HPDE6-E6E7 (cell line): ENCODE measurements around the gene CCL27.
"Not testable (repeated sequence)": the region's sequence is repeated elsewhere in the genome, so short reads cannot be mapped to it uniquely, and the experiment has no call there.

Experiments
- DNase-seq: peaks from one replicate; pipeline ENCODE4 v3.0.0; 2011; ENCODE audit warnings: missing footprints; ENCODE audit errors: extremely low spot score

CCL27 gene

DNA sequence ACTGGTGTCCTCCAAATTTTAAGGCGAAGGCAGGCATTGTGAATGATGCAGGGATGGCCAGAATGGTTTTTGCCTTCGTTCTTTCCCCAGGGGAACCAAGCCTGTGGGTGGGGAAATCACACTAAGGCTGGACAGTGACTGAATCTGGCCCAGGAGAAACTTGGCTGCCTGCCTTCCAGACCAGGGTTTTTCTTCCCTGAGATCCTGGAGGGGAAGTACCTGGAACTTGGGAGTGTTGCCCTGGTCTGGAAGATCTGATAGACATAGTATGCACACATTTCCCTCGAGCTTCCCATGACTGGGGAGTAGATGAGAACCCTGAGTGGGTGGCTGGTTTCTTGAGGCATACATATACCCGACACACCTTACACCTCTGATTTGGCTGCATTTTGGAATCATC is 11.1 kb downstream of the CCL27 start:
- DNase-seq = no peak

DNA sequence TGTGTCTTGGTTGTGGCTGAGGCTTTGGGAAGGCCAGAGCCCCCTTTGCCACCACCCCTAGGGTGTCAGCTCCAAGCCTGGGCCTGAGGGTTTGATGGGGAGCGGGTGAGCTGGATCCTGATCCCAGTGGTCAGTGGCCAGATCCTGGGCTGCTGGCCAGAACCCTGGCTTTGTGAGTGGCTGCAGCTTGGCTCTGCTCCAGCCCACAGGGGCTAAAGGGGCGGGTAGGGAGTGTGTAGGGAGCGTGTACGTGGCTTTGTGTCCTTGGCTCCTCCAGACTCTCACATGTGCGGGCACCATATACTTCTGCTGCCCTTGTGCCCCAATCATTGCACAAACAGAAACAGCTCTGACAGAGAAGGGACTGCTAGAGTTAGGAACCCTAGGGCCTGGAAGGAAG is 11.6 kb downstream of the CCL27 start:
- no peak for DNase-seq

DNA sequence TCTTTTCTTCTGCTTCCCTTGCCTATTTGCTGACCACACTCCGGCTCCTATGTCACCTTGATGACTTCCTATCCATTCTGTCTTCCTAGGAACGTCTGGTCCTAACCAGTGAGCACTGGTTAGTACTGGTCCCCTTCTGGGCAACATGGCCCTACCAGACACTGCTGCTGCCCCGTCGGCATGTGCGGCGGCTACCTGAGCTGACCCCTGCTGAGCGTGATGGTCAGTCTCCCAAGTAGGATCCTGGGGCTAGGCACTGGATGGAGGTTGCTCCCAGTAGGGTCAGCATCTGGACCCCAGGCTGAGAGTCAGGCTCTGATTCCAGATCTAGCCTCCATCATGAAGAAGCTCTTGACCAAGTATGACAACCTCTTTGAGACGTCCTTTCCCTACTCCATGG is 13.8 kb downstream of the CCL27 start:
- no peak for DNase-seq

DNA sequence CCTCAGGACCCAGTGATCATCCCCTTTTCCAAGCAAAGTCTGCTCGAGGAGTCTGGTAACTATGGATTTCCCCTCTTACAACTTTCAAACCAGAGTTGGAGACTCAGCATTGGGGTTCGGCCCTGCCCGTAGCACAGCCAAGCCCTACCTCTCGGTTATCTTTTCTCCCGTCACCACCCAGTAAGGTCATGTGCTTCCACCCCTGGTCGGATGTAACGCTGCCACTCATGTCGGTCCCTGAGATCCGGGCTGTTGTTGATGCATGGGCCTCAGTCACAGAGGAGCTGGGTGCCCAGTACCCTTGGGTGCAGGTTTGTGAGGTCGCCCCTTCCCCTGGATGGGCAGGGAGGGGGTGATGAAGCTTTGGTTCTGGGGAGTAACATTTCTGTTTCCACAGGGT is 14.8 kb downstream of the CCL27 start:
- no peak for DNase-seq

DNA sequence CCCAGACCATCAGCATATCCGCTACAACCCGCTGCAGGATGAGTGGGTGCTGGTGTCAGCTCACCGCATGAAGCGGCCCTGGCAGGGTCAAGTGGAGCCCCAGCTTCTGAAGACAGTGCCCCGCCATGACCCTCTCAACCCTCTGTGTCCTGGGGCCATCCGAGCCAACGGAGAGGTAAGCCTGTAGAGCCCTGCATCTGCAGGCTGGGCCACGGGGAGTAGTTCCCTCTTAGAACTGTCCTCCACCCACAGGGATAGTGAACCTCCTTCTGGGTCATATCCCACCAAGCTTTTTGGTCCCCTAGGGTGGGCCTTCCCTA is 15.4 kb downstream of the CCL27 start:
- no peak for DNase-seq

DNA sequence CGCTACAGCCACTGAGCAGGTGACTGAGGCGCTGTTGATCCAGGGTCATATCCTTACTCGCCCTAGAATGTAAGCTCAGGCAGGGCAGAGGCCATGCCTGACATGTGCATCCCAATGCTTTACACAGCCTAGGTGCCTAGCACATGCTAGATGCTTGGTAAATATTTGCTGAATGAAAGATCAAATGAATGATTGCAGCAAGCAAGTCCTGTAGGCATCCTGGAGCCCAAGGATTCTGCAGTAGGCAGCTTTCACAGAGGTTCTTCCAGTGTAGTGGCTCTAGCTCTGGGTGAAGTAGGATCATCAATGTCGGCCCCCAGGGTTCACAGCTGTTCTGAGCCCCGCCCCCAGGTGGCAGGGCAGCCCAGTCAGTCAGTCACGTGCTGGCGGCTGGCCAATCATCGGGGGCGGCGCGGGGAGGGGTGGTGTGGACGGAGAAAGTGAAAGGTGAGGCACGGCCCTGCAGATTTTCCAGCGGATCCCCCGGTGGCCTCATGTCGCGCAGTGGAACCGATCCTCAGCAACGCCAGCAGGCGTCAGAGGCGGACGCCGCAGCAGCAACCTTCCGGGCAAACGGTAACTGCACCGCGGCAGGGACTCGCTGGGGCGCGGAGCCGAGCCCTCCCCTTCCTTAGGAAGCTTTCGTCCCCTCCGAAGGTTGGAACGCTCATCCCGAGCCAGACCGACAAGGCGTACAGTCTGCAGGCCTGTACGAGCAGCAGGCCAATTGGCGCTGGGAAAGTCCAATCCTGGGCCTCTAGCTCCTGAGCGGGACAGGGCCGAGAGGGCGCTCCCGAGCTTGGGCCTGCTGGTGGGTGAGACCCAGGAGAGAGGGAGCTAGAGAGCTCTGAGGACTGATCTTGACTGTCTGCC is 16.0 kb downstream of the CCL27 start, which contains the start of gene GALT:
Gene GALT (plus strand): TSS at position 465 of the 873 bp plus-strand sequence. CDS start 30 bp downstream, at position 495.
- DNase-seq = peak; percentile 95

DNA sequence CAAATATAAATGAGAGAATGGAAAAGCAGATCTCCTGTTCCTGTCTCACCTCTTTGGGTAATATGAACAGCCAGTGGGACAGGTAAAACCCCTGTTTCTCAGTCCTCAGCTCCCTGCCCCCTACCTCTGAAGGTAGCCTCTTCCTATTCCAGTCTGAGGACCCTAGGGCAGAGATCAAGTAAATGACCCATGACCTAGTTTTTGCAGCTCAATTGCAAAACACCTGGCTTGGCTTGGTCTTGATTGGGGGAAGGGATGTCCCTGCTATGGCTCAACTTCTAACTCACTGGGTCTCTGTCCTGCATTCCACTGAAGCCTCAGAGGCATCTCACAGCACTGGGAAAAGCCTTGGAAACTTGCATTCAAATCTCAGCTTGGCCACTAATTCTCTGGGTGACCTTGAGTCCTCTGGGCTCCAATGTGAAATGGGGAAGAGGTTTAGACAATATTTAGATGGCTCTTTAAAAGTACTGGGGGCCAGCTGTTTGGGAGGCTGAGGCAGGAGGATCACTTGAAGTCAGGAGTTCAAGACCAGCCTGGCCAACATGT is 17.6 kb downstream of the CCL27 start:
- DNase-seq = no peak

DNA sequence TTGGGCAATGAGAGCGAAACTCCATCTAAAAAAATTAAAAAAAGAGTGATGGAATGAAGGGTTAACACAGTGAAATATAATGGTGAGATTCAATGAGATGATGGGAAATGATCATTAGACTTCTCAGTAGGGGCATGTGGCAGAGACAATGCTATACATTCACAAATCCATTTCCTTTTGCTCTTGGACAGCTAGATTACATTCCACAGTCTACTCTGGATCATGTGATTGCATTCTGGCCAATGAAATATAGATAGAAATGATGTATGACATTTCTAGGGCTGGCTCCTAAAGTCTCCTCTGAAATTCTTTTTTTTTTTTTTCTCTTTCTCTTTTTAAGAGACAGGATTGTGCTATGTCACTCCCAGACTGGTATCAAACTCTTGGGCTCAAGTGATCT is 19.8 kb downstream of the CCL27 start:
- no peak for DNase-seq

DNA sequence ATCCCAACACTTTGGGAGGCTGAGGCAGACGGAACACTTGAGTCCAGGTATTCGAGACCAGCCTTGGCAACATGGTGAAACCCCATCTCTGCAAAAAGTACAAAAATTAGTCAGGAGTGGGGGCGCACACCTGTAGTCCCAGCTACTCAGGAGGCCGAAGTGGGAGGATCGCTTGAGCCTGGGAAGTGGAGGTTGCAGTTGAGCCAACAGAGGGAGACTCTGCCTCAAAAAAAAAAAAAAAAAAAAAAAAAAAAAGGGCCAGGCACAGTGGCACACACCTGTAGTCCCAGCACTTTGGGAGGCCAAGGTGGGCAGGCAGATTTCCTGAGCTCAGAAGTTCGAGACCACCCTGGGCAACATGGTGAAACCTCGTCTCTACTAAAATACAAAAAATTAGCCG is 23.1 kb downstream of the CCL27 start:
- DNase-seq = not testable (repeated sequence)

DNA sequence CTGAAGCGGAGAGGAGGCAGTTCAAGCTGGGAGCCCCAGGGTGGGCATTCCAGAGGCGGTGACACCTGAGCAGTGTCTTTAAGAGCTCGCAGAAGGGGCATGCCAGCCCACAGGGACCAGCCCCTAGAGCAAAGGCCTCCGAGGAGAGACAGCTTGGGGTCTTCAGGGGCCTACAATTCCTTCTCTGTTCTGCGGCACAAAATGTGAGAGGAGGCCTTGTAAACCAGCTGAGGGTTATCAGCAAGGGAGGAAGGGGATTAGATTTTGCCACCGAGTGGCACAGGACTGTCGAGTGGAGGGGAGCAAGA is 24.4 kb downstream of the CCL27 start:
- DNase-seq = no peak

DNA sequence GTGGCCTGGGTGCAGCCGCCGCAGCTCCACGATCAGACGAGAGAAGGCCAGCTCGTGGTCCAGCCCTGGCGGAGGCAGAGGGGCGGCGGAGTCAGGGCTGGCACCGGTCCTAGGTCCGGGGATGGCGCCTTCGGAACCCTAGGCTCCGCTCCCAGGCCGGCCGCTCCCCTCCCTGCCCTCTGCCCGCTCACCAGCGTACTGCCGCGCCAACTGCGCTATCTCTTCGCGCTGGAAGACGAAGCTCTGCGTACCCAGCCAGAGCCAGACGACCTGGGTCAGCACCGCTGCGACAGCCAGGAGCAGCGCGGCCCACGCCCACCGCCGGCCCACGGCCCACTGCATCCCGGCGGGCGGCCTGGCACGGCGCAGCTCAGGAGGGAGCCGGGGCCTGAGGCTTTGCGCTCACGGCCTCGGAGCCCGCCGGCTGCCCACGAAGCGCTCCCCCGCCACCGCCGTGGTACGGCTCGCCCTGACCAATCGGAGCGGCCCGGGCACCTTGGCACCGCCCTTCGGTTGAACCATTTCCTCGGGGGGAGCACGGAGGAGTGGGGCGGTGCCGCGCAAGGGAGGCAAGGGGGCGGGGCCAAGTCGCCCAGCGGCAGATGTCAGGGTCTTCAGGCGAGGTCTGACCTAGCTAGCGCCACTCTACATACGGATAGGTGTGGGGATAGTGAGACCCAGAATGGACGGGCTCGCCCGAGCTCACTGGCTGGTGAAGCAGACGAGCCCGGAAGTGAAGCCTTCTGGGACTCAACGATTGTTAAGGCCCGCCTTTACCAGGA is 24.9 kb downstream of the CCL27 start, which contains the start of gene SIGMAR1:
Gene SIGMAR1 (minus strand): TSS at position 432 of the 782 bp plus-strand sequence. CDS start 90 bp downstream, at position 342.
- peak; percentile 93 for DNase-seq

DNA sequence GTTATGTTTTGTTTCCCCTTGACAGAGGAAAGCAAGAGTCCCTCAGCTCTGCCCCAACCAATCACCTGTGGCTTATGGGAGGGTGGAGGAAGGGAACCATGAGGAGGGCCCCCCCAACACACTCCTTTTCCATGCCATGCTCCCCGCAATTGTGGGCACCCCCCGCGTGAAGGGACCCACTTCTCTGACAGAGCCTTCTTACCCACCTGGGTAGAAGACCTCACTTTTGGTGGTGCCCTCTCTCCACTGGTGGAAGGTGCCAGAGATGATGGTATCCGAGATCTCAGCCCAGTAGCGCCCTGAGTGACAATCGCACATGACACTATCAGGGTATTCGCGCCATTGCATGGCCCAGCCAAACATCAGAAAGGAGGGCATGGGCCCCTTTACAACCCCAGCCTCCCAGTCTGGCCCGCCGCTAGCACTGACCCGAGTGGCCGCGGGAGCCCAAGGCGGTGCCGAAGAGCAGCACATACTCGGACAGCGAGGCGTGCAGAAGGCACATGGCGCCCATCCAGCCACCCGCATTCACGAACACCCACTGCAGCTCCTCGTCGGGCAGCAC is 25.6 kb downstream of the CCL27 start:
- no peak for DNase-seq

DNA sequence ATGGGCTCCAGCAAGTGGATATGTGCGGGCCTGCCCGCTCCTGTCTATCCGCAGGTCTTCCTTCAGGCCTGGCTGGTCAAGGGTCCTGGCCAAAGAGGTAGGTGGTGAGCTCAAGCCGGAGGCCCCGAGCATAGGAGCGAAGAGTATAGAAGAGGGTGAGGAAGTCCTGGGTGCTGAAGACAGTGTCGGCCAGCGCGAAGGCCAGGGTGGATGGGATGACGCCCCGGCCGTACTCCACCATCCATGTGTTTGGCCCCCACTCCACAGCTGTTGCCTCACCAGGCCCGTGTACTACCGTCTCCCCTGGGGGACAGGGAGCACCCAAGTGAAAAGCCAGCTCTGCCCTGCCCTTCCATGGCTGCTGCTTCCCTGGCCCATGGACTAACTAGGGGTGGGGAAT is 26.9 kb downstream of the CCL27 start:
- no peak for DNase-seq

DNA sequence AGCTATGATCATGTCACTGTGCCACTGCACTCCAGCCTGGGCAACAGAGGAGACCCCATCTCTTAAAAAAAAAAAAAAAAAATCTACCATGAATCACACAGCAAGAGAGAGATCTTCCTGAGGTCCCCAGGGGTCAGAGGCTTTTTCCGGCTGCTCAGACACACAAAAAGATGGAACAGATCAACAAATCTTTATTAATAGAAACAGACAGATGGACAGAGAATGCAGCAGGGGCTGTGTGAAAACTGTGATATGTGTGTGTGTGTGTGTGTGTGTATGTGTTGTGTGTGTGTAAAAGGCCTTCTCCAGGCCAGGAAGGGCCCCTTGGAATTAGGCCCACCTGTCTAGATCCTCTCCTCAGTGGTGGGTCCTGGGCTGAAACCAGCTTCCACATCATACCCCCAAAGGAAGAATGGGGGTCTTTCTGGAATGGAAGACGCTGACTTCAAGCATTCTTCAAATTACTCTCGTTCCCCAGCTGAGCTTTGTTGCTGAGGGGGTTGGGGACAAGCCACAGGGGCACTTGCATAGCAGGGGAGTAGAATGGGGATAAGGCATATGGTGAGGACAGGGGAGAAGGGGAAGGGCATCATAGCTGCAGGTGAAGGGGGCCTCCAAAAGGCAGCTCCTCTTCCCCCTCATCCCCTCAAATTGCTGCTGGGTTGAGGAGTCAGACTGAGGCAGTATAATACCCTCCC is 27.8 kb downstream of the CCL27 start:
- DNase-seq = no peak

DNA sequence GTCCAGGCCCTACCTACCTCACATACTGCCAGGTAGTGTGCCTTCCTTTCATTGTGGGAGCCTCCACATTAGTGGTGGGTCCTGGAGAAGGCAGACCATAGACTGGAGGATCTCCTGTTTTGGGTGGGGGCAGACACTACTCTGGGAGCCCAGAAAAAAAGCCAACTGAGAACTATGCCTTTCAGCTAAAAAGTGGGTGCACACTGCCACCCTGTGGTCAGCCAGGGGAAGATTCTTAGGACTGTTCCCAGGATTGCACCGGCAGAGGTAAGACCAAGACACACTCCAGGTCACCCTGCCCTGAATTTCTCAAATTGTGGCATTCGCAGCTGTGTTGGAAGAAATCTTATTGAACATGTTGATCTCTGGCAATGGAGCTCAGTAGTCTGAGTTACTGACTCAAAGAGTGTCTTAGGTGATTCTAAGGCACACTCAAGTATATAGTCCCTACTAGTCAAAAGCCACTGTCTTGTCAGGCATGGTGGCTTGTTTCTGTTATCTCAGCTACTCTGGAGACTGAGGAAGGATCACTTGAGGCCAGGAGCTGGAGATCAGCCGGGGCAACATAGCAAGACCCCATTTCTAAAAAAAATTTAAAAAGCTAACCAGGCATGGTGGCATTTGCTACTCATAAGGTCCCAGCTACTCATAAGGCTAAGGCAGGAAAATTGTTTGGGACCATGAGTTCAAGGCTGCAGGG is 28.5 kb downstream of the CCL27 start:
- DNase-seq = peak; percentile 71

DNA sequence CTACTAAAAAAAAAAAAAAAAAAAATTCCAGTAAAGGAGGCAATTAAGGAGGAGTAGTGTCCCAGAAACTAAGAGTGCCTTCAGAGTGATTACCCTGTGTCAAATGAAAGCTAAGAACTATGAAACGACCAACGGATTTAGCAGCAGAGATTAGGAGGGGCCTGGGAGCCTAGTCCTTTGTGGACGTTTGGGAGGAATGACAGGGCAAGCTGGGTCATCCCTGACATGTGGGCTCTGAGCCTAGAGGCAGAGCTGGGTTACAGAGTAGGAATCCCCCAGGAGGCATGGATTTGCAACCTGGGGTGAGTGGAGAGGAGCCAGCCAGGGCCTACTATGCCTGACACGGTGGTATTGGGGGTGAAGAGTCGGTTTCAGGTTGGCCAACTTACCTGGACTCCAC is 29.3 kb downstream of the CCL27 start:
- DNase-seq = no peak

DNA sequence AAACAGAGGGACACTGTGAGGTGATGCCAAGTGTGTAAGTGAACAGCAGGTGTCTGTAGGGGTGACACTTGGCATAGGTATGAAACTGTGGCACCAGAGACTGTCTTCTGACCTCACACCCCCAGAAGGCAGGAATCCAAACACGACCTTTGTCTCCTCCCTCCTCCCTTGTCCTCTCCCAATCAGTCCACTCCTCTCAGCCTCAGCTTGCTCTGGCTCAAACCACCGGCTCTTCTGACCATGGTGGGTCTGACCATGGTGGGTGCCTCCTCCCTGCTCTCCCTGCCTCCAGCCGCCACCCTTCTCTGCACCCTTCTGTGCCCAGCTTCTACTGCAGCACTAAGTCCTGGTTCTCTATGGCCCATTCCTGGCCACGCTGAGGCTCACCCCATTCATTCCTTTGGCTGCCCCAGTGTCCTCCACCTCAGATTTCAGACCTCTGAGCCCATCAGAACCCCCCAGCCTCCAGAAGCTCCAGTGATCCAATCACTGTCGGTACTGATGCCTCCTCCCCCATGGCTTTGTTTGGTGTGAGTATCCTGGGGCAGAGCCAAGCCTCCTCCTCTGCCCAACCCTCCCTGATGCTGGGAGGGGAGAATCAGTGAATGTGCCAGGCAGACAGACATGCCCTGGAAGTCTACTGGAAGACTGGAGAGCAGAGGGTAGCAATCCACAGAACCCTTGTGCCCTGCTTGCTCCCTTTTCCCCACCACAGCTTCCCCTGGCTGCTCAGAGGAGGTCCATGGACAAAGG is 31.9 kb downstream of the CCL27 start:
- DNase-seq = no peak

DNA sequence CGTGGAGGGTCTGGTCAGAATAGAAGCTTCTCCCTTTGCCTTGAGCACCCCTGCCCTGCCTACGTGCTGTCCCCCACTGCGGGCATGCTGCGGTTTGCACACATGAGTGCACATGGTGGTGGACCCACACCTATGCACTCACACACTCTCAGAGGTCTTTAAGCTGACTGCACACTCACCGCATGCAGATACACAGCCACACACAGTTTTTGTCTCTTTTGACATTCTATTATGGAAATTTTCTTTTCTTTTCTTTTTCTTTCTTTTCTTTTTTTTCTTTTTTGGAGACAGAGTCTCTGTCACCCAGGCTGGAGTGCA is 33.0 kb downstream of the CCL27 start:
- DNase-seq = no peak

DNA sequence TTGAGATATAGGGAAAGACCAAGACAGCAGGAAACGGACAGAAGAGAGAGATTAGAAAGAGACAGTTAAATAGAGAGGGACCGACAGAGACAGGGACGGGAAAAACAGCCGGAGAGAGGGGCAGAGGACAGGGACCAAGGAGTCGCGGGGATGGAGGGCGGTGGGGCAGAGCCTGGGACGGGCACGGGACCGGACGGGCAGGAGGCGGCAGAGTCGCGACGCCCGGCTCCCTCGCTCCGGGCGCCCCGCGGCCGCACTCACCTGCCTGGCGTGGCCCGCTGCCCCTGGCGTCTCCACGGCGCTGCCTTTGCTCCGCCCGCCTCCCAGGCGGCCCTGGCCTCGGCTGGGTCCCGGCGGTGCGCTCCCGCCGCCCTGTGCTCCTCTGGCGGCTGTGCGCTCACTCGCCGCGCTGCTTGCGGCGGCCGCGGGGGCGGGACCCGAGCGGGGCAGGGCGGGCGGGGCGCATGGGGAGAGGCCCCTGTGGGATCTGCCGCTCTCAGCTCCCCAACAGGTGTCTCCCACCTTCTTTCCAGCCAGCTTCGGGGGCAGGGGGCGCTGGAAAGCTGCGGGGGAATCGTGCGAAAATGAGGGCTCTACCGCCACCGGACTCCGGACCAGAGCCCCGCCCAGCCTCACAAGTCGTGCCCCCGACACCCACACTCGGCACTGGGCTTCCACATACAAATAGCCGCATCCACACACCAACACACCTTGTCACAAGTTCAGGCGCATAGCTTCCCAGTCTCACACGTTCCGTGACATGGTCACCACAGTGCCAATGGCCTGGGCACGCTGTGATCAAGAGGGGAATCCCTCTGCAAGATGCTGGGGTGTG is 33.6 kb downstream of the CCL27 start, which contains the start of gene ARID3C:
Gene ARID3C (minus strand): TSS at position 411 of the 835 bp plus-strand sequence. CDS start 1,052 bp downstream, outside the sequence.
- DNase-seq = no peak
